ENCODE results near the gene SMAD6.

Gene SMAD6

DNA sequence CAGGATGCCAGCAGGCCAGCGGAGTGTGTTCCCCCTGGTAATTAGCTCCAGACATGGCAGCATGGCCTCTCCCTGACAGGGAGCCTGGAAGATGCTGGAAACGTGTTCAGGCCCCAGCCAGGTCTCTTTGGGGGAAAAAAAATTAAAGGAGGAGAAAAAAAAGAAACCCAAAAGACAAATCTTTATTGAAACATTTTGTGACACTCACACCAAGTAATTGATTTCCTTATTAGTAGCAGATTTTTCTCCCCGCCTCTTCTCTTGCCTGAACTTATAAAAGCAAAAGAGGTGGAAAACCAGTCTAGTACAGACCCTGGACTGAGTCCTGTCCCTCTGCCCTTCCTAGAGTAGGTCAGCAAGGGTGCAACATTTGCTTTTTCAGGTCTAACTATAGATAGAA, 42.7 kb upstream of the SMAD6 start:
- no peak overlapping the region for H3K4me3 ChIP-seq (ENCODE audit: low read depth, low read length)
- DNase-seq (ENCODE audit: low read depth): no peak
- TF ChIP-seq MYC (IDR thresholded peaks at IDR 0.05; ENCODE audit: low read depth, low read length) (no peak), MAX (IDR thresholded peaks at IDR 0.05; ENCODE audit: low read depth, low read length) (no peak), POLR2A (IDR thresholded peaks at IDR 0.05; ENCODE audit: extremely low read depth, insufficient read length) (no peak)
- TF ChIP-seq, protein P1, sequence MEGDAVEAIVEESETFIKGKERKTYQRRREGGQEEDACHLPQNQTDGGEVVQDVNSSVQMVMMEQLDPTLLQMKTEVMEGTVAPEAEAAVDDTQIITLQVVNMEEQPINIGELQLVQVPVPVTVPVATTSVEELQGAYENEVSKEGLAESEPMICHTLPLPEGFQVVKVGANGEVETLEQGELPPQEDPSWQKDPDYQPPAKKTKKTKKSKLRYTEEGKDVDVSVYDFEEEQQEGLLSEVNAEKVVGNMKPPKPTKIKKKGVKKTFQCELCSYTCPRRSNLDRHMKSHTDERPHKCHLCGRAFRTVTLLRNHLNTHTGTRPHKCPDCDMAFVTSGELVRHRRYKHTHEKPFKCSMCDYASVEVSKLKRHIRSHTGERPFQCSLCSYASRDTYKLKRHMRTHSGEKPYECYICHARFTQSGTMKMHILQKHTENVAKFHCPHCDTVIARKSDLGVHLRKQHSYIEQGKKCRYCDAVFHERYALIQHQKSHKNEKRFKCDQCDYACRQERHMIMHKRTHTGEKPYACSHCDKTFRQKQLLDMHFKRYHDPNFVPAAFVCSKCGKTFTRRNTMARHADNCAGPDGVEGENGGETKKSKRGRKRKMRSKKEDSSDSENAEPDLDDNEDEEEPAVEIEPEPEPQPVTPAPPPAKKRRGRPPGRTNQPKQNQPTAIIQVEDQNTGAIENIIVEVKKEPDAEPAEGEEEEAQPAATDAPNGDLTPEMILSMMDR (IDR thresholded peaks at IDR 0.05; ENCODE audit: low read depth, low read length): no peak

DNA sequence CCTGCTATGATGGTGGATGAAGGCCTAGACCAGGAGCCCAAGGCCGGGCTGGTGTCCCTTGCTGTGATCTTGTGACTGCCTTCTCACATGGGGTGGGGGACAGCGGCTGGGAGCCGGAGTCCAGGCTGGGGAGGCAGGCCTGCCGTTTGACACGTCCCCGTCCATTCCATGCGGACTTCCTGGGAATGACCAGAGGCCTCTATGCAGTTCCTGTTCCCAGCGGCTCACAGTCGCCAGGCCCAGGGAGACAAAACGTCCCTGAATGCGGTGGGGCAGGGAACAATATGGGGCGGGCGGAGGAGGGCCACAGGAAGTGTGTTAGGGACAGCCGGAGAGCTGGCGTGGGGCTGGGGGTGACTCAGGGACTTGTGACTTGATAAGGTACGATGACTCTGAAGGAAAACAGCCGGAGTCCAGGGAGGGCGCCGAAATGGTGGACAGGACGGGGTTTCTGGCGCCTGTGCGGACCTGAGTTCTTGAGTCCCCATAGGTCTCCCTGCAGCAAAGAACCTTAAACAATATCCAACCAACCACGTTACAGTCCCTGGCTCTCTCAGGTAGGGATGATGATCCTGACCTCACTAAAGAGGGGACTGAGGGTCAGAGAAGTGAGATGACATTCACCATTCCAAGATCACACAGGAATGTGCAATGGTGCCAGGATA, 40.5 kb upstream of the SMAD6 start:
- no peak for TF ChIP-seq POLR2A (IDR thresholded peaks at IDR 0.05; ENCODE audit: extremely low read depth, insufficient read length)
- TF ChIP-seq MYC (IDR thresholded peaks at IDR 0.05; ENCODE audit: low read depth, low read length): no peak
- TF ChIP-seq, protein P1 (IDR thresholded peaks at IDR 0.05; ENCODE audit: low read depth, low read length): no peak
- TF ChIP-seq MAX (IDR thresholded peaks at IDR 0.05; ENCODE audit: low read depth, low read length): no peak

DNA sequence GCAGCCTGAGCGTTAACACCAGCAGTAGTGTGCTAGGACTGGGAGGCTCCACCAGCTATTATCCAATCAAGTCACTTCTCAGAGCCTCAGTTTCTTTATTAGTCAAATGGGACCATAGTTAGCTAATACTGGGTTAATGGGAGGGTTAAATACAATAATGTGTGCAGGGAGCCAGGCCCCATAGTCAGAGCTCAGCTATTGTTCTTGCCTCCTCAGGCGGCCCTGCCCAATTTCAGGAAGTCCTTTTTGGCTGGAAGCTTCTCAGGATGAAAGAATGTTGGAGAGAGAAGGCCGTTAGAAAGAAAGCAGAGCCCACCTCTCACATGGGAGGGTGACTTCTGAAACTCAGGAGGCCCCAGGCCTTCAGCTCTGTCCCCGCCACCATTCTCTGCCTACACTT, 39.5 kb upstream of the SMAD6 start:
- no peak overlapping the region for H3K4me3 ChIP-seq (ENCODE audit: low read depth, low read length)
- TF ChIP-seq MAX (IDR thresholded peaks at IDR 0.05; ENCODE audit: low read depth, low read length) (no peak), MYC (IDR thresholded peaks at IDR 0.05; ENCODE audit: low read depth, low read length) (no peak), POLR2A (IDR thresholded peaks at IDR 0.05; ENCODE audit: extremely low read depth, insufficient read length) (no peak)
- TF ChIP-seq, protein P1 (IDR thresholded peaks at IDR 0.05; ENCODE audit: low read depth, low read length): no peak
- no peak for DNase-seq (ENCODE audit: low read depth)

More for the DNA sequence above, 40.5 kb upstream of the SMAD6 start:
- DNase-seq (ENCODE audit: low read depth): no peak
- H3K4me3 ChIP-seq (ENCODE audit: low read depth, low read length): no peak overlapping the region

DNA sequence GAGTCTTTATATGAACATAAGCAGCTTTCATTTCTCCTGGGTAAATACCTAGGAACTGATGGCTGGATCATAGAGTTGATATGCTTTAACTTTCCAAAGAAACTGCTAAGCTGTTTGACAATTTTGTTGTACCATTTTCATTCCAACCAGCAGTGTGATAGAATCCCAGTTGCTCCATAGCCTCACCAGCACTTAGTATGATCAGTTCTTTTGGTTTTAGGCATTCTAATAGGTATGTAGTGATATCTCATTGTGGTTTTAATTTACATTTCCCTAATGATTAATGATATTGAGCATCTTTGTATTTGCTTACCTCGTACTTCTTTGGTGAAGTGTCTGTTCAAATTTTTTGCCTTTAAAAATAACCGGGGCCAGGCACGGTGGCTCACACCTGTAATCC, 38.4 kb upstream of the SMAD6 start:
- H3K4me3 ChIP-seq (ENCODE audit: low read depth, low read length): no peak overlapping the region
- TF ChIP-seq MAX (IDR thresholded peaks at IDR 0.05; ENCODE audit: low read depth, low read length) (no peak), MYC (IDR thresholded peaks at IDR 0.05; ENCODE audit: low read depth, low read length) (no peak), POLR2A (IDR thresholded peaks at IDR 0.05; ENCODE audit: extremely low read depth, insufficient read length) (no peak)
- TF ChIP-seq, protein P1 (IDR thresholded peaks at IDR 0.05; ENCODE audit: low read depth, low read length): no peak
- DNase-seq (ENCODE audit: low read depth): no peak

DNA sequence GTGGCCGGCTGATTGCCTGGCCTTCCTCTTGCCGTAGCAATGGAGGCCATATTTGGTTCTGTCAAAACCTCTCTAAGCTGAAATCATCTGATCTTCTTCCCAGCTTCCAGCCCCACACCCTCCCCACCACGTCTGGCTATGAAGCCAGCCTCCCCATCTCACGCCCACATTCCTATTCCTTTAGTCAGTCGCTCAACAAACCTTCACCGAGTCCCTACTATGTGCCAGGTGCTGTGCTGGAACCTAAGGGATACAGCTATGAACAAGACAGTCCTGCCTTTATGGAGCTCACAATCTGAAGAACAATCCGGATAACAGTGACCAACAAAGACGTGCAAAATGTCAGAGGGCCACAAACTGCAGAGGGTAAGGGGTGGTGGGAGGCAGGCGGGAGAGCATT, 31.9 kb upstream of the SMAD6 start:
- H3K4me3 ChIP-seq (ENCODE audit: low read depth, low read length): no peak overlapping the region
- DNase-seq (ENCODE audit: low read depth): no peak
- TF ChIP-seq POLR2A (IDR thresholded peaks at IDR 0.05; ENCODE audit: extremely low read depth, insufficient read length) (no peak), MYC (IDR thresholded peaks at IDR 0.05; ENCODE audit: low read depth, low read length) (no peak), MAX (IDR thresholded peaks at IDR 0.05; ENCODE audit: low read depth, low read length) (no peak)
- TF ChIP-seq, protein P1 (IDR thresholded peaks at IDR 0.05; ENCODE audit: low read depth, low read length): no peak
